GM12878 (cell line): ENCODE data around the gene PRPSAP1. TPM values are rescaled to one million over a fixed set of nuclear protein-coding genes. Genes with fewer than 3 reads are reported as not detected.

ENCODE experiments used
- BRCA1 ChIP-seq: IDR thresholded peaks from 2 replicates; pipeline ENCODE4 v1.6.1; 2011; ENCODE audit warnings: low read depth, low read length, improper control_type of control experiment
- CBFB ChIP-seq: IDR thresholded peaks from 2 replicates; pipeline ENCODE4 v1.6.1; 2016; ENCODE audit warnings: antibody characterized with exemption, low read depth
- CREB1 ChIP-seq: IDR thresholded peaks from 2 replicates; pipeline ENCODE4 v1.6.1; 2012; ENCODE audit warnings: low read depth, mild to moderate bottlenecking, inconsistent platforms
- EP300 ChIP-seq, 2 experiments: fragments of 150-350 bp in 1 of 2; IDR thresholded peaks; 2 replicates each; pipeline ENCODE4 v1.6.1; 2011 to 2012; ENCODE audit warnings: low read depth in 2 of 2, low read length in 2 of 2, borderline replicate concordance in 1 of 2, improper control_type of control experiment in 1 of 2, inconsistent platforms in 1 of 2; ENCODE audit not compliant: control insufficient read depth in 1 of 2
- ESRRA ChIP-seq: IDR thresholded peaks from 2 replicates; pipeline ENCODE4 v1.6.1; 2012; ENCODE audit warnings: mild to moderate bottlenecking, low read length, improper control_type of control experiment
- HDAC6 ChIP-seq: fragments of 200-600 bp; sonication (generic); IDR thresholded peaks from one replicate; pipeline ENCODE4 v1.8.0; 2017; ENCODE audit warnings: antibody characterized with exemption; ENCODE audit not compliant: unreplicated experiment
- LARP7 ChIP-seq: fragments of 450-650 bp; IDR thresholded peaks from 2 replicates; pipeline ENCODE4 v1.6.1; 2017; ENCODE audit warnings: mild to moderate bottlenecking
- MEF2A ChIP-seq: IDR thresholded peaks from 2 replicates; pipeline ENCODE4 v1.6.1; 2011; ENCODE audit warnings: low read depth, mild to moderate bottlenecking, low read length, moderate library complexity; ENCODE audit not compliant: insufficient read depth
- MLLT1 ChIP-seq: fragments of 450-650 bp; IDR thresholded peaks from 2 replicates; pipeline ENCODE4 v1.6.1; 2016; ENCODE audit warnings: mild to moderate bottlenecking
- NBN ChIP-seq: fragments of 450-650 bp; IDR thresholded peaks from 2 replicates; pipeline ENCODE4 v1.6.1; 2016
- NFYB ChIP-seq: IDR thresholded peaks from 2 replicates; pipeline ENCODE4 v1.6.1; 2011; ENCODE audit warnings: low read depth, mild to moderate bottlenecking, low read length, improper control_type of control experiment, moderate library complexity; ENCODE audit not compliant: insufficient read depth
- PAX5 ChIP-seq: IDR thresholded peaks from 2 replicates; pipeline ENCODE4 v1.6.1; 2011; ENCODE audit warnings: low read depth, low read length, borderline replicate concordance
- POLR2A ChIP-seq: IDR thresholded peaks from 2 replicates; pipeline ENCODE4 v1.6.1; 2011; ENCODE audit warnings: low read depth, mild to moderate bottlenecking, low read length
- POLR2AphosphoS2 ChIP-seq: IDR thresholded peaks from 2 replicates; pipeline ENCODE4 v1.6.1; 2011; ENCODE audit warnings: low read depth, mild to moderate bottlenecking, low read length, improper control_type of control experiment, moderate library complexity
- POU2F2 ChIP-seq: IDR thresholded peaks from 3 replicates; pipeline ENCODE4 v1.6.1; 2011; ENCODE audit warnings: low read depth, mild to moderate bottlenecking, low read length, borderline replicate concordance
- PRDM15 ChIP-seq: fragments of 450-650 bp; formaldehyde crosslinking; IDR thresholded peaks from 2 replicates; pipeline ENCODE4 v1.4.0; 2020; ENCODE audit warnings: mild to moderate bottlenecking, moderate library complexity
- SMAD1 ChIP-seq: fragments of 450-650 bp; IDR thresholded peaks from 2 replicates; pipeline ENCODE4 v1.6.1; 2018; ENCODE audit warnings: mild to moderate bottlenecking, low read depth; ENCODE audit not compliant: partially characterized antibody
- SPI1 ChIP-seq: IDR thresholded peaks from 2 replicates; pipeline ENCODE4 v1.6.1; 2011; ENCODE audit warnings: low read depth, mild to moderate bottlenecking, low read length, moderate library complexity, borderline replicate concordance; ENCODE audit not compliant: insufficient read depth
- STAT3 ChIP-seq: IDR thresholded peaks from 2 replicates; pipeline ENCODE4 v1.6.1; 2011; ENCODE audit warnings: low read depth, low read length, improper control_type of control experiment
- ZBTB33 ChIP-seq: fragments of 450-650 bp; IDR thresholded peaks from 2 replicates; pipeline ENCODE4 v1.6.1; 2017; ENCODE audit warnings: mild to moderate bottlenecking
- ZNF217 ChIP-seq: fragments of 450-650 bp; IDR thresholded peaks from 2 replicates; pipeline ENCODE4 v1.6.1; 2017; ENCODE audit warnings: antibody characterized with exemption, mild to moderate bottlenecking
- ZNF274 ChIP-seq: IDR thresholded peaks from one replicate; pipeline ENCODE4 v1.8.0; 2011; ENCODE audit not compliant: insufficient read length, insufficient read depth
- ZNF622 ChIP-seq: fragments of 450-650 bp; IDR thresholded peaks from 2 replicates; pipeline ENCODE4 v1.6.1; 2017; ENCODE audit warnings: mild to moderate bottlenecking, inconsistent platforms
- ZZZ3 ChIP-seq: IDR thresholded peaks from 2 replicates; pipeline ENCODE4 v1.6.1; 2011; ENCODE audit warnings: low read depth; ENCODE audit not compliant: control insufficient read depth, insufficient read length
- polyA plus RNA-seq, 11 experiments: library from polyadenylated mRNA; depleted of rRNA in 4 of 11; unstranded in 6 of 11; stranded (reverse) in 5 of 11; fragments of >200 nt; fragmentation: Nextera tagmentation in 4 of 11; fragmentation: Illumina TruSeq in 1 of 11; extraction: Ambion mirVana in 4 of 11; extraction: Trizol in 1 of 11; gene quantifications; 1 replicate in 1 of 11; 2 replicates in 10 of 11; pipeline versions ENCODE4 v1.2.1 to v1.2.3, GENCODE V29; 2011 to 2016; ENCODE audit warnings: inconsistent platforms in 2 of 11, missing spikeins in 2 of 11, low read depth in 1 of 11
- total RNA-seq, 4 experiments: library from RNA; depleted of rRNA in 3 of 4; stranded (reverse); fragments of >200 nt in 3 of 4; fragmentation: Illumina TruSeq in 1 of 4; extraction: Trizol in 1 of 4; gene quantifications; 2 replicates each; pipeline versions ENCODE4 v1.2.1 to v1.2.3, GENCODE V29; 2013 to 2021

The PRPSAP1 gene
- total and polyA plus RNA-seq, 10 of the 15 experiments (the other 5 are each of a cell fraction or from before 2014, with no cell fraction given) = 15.8 to 84.2 (median 44.2) TPM

GRCh38 chr17:76271669-76272540 lies 81.8 kb downstream of the PRPSAP1 start (continued):
- TF ChIP-seq CBFB (peak; percentile 79), SMAD1 (no peak), EP300 (IDR thresholded peaks at IDR 0.05; ENCODE audit: borderline replicate concordance in 1 of 2, control insufficient read depth in 1 of 2, low read depth in 2 of 2, low read length in 2 of 2) (peak; percentile 73 to 76; a peak in 3 of 4 replicates), ESRRA (no peak; the same call in 1 of the 2 replicates), POLR2AphosphoS2 (peak; percentile 75; the same call in 1 of the 2 replicates), ZNF217 (no peak), LARP7 (peak; percentile 79; the same call in 1 of the 2 replicates), CREB1 (no peak), MEF2A (peak; percentile 83), MLLT1 (peak; percentile 86; the same call in 1 of the 2 replicates), ZNF622 (no peak), NBN (peak; percentile 83), POLR2A (peak; percentile 91), ZNF274 (no peak), STAT3 (no peak), HDAC6 (peak; percentile 81), BRCA1 (no peak; the same call in 1 of the 2 replicates), POU2F2 (peak; percentile 86; the same call in 2 of the 3 replicates), PRDM15 (CRISPR knock-in tag) (no peak; the same call in 1 of the 2 replicates), NFYB (no peak), ZBTB33 (no peak), ZZZ3 (no peak), PAX5 (peak; percentile 99), SPI1 (peak; percentile 23; the same call in 1 of the 2 replicates)
